Erythroblast (primary cell): ENCODE results near the gene SMR3B.

ENCODE experiments used
- DNase-seq, 2 experiments: peaks; one replicate each; lab custom pipeline; 2025; lab: John Stamatoyannopoulos, UW
- GATA1 ChIP-seq: IDR thresholded peaks from 2 replicates; pipeline ENCODE4 v1.6.1; 2011; ENCODE audit warnings: low read depth, mild to moderate bottlenecking, control low read depth, low read length, moderate library complexity
- POLR2A ChIP-seq: IDR thresholded peaks from 2 replicates; pipeline ENCODE4 v1.6.1; 2011; ENCODE audit warnings: mild to moderate bottlenecking, low read length

Gene SMR3B

GRCh38 chr4:70382691-70383181, at the start of gene SMR3B:
TSS of gene SMR3B (plus strand) at chr4:70383131. CDS start at chr4:70384511, 1,380 bp downstream.
- DNase-seq: no peak
- TF ChIP-seq GATA1 (no peak), POLR2A (no peak)

DNA sequence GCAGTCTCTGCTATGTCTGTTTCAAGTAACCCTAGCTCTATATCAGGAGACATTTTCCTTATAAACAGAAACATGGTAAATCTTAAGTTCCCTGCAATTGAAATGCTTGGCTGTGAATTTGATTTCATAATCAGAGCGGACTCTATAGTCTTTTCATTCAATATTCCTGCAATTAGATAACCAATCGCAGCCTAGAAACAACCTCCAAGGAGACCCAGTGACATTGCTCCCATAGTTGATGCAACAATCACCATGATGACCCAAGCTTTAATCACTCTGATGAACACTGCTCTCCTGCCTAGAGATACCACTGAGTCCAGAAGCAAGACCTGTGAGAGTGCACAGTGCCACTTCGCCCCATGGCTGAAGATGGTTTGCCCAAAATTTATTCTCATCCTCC, 48.2 kb upstream of the SMR3B start, which contains the start of gene CABS1:
TSS of gene CABS1 (plus strand) at position 301 of the 400 bp plus-strand sequence. CDS start at position 360, 59 bp downstream.
- no peak for TF ChIP-seq POLR2A
- no peak for TF ChIP-seq GATA1

GRCh38 chr4:70336043-70336442, 46.9 kb upstream of the SMR3B start:
- DNase-seq: no peak
- TF ChIP-seq GATA1 (no peak), POLR2A (no peak)

More for the DNA sequence above, 48.2 kb upstream of the SMR3B start, which contains the start of gene CABS1:
- DNase-seq: no peak

- DNase-seq: no peak
- TF ChIP-seq GATA1 (no peak), POLR2A (no peak)
These were observed 45.0 kb upstream of the SMR3B start for GRCh38 chr4:70337886-70338420.

DNA sequence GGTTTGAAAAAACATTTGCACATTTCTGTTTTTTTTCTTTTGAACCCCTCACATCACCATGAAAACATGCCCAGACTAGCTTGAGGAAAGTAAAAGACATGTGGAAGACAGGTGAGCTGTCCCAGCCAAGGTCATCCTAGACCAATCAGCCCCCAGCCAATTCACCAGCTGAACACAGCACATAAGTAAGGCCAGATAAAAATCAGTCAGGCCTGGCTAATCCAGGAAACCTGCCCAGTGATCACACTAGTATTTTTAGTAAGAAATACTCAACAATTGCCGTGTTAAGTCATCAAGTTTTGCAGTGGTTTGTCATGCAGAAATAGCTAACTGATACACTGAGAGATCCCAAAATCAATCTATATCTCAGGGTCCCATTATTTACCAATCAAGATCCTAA, 26.7 kb upstream of the SMR3B start:
- no peak for TF ChIP-seq GATA1
- no peak for TF ChIP-seq POLR2A

GRCh38 chr4:70359115-70359661, 23.7 kb upstream of the SMR3B start:
- TF ChIP-seq POLR2A: no peak
- TF ChIP-seq GATA1: no peak
- DNase-seq: no peak

More for the DNA sequence above, 26.7 kb upstream of the SMR3B start:
- DNase-seq: no peak

- no peak for DNase-seq
- TF ChIP-seq POLR2A: no peak
- TF ChIP-seq GATA1: no peak
These were observed 22.5 kb upstream of the SMR3B start, which contains the start of gene SMR3A for GRCh38 chr4:70360460-70360859. TSS of gene SMR3A (plus strand) at chr4:70360760. CDS start at chr4:70362116, 1,356 bp downstream.

- no peak for DNase-seq
- TF ChIP-seq GATA1 (no peak), POLR2A (no peak)
These were observed 18.9 kb upstream of the SMR3B start for GRCh38 chr4:70364002-70364401.

DNA sequence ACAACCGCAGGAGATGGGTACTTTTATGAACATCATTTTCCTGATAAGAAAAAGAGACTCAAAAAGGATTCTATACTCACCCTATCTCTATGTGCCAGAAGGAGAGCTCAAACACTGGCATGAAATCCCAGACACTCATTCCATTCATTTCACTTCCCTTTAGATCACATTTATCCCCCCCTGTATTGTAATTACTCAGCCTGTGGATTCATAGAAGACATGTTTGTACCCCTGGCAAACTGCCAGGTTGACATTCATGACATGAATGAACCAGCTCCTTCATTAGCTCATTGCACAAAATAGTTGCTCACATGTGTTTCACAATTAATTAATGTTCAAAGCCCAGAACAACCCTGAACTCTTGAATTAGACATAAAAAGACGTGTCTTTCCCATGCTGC, 17.5 kb upstream of the SMR3B start:
- TF ChIP-seq POLR2A (no peak), GATA1 (no peak)
- DNase-seq: no peak

DNA sequence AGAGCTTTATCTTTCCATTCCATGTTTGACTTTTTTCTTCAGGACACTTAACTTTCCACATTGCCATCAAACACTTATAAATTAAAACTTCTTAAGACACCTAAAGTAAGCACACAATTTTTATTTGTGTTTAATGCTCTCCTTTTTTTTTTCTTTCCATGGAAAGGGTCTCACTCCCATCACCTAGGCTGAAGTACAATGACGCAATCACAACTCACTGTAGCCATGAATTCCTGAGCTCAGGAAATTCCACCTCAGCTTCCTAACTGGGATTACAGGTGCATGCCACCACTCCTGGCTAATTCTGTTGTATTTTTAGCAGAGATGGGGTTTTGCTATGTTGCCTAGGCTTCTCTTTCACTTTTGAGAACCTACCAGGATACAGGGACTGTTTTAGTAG, 15.1 kb upstream of the SMR3B start:
- TF ChIP-seq GATA1 (no peak), POLR2A (no peak)
- DNase-seq: no peak

DNA sequence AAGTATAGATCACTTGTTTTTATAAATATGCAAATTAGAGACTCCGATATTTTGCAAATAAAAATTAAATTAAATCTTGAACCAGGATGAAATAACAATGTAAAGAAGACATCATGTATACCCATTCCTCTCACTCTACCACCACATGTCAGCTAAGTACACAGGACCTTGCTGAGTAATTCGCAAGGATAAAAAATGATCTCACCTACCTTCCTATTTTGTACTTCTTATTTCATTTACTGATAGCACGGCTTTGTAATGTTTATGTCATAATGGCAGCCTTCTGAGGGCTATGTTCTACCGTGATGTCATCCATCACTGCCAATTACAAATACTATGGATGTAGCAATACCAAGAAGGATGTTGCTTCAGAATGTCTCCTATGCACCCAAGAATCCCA, 10.9 kb upstream of the SMR3B start:
- TF ChIP-seq POLR2A (no peak), GATA1 (no peak)
- no peak for DNase-seq

DNA sequence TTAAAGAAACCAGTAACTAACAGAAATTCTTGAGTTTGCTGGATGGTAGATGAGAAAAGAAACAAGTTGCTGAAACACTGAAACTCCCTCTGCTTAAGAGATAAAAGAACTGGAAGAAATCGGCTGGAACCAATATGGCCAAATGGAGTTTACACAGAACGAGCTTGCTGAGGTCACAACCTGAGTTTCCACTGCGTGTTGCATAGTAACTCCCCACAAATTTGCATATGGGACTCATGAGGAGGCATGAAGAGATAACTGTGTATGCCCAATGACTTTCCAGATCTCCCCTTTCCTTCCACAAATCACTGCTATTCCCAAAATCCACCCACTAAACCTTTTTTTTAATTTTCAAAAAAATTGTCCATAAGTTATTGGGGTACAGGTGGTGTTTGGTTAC, 10.2 kb upstream of the SMR3B start:
- TF ChIP-seq POLR2A: no peak
- no peak for TF ChIP-seq GATA1

GRCh38 chr4:70380578-70380977, 2.4 kb upstream of the SMR3B start:
- TF ChIP-seq GATA1 (no peak), POLR2A (no peak)
- DNase-seq: no peak

More for the DNA sequence above, 10.2 kb upstream of the SMR3B start:
- no peak for DNase-seq

GRCh38 chr4:70392057-70392776, 9.3 kb downstream of the SMR3B start:
- no peak for DNase-seq
- TF ChIP-seq POLR2A (no peak), GATA1 (no peak)

- TF ChIP-seq POLR2A: no peak
- no peak for TF ChIP-seq GATA1
- DNase-seq: no peak
These were observed 14.6 kb downstream of the SMR3B start, which contains the start of gene OPRPN for GRCh38 chr4:70397580-70397979. TSS of gene OPRPN (plus strand) at chr4:70397940. CDS start at chr4:70399286, 1,346 bp downstream.

DNA sequence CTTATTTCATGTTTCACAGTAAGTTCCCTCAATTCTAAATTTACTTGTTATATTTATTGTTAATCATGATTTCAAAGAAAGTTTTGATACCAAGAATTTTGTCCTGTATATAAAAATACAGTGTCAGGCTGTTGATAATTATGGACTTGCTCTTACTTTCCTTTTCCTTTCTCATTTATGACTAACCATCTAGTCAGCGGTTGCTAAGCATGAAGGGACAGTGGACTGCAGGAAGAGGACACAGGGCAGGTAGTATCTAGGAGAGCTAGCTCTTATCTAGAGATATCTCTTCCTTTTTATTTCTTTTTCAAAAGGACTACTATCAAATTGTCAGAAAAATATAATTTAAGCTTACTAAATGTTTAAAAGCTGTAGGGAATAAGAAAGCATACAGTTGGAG, 16.4 kb downstream of the SMR3B start:
- DNase-seq: no peak
- no peak for TF ChIP-seq GATA1
- no peak for TF ChIP-seq POLR2A
